Measurements from ENCODE around the gene GRB7. TPM values are rescaled to one million over a fixed set of nuclear protein-coding genes. Genes with fewer than 3 reads are reported as not detected.

The GRB7 gene
- total RNA-seq, 1 donor from 2014 or later: 12.0 TPM

- ATAC-seq (no peak), DNase-seq (ENCODE audit: low spot score) (no peak)
Measured at GRCh38 chr17:39794249-39794970, 56.7 kb downstream of the GRB7 start.

Other genes with a start within 250 kb of the GRB7 start
- gene NEUROD2, start 130.0 kb upstream of the GRB7 start, total RNA-seq: not detected
- 0.60 TPM for gene PPP1R1B, start 111.0 kb upstream of the GRB7 start, total RNA-seq
- gene STARD3, start 100.8 kb upstream of the GRB7 start, total RNA-seq: 27.3 TPM
- 0.55 TPM for gene TCAP, start 72.6 kb upstream of the GRB7 start, total RNA-seq
- 0.45 TPM for gene PNMT, start 69.5 kb upstream of the GRB7 start, total RNA-seq
- 23.8 TPM for gene PGAP3, start 49.9 kb upstream of the GRB7 start, total RNA-seq
- gene ERBB2, start 37.9 kb upstream of the GRB7 start, total RNA-seq: 23.1 TPM
- gene MIEN1, start 7.4 kb upstream of the GRB7 start, total RNA-seq: 25.2 TPM
- gene IKZF3, start 126.4 kb downstream of the GRB7 start, total RNA-seq: 0.63 TPM
- not detected for gene ZPBP2, start 130.3 kb downstream of the GRB7 start, total RNA-seq
- 32.2 TPM for gene GSDMB, start 180.7 kb downstream of the GRB7 start, total RNA-seq
- 159 TPM for gene ORMDL3, start 189.7 kb downstream of the GRB7 start, total RNA-seq
- gene LRRC3C, start 189.8 kb downstream of the GRB7 start, total RNA-seq: not detected
- gene GSDMA, start 225.1 kb downstream of the GRB7 start, total RNA-seq: not detected
- 52.4 TPM for gene PSMD3, start 242.9 kb downstream of the GRB7 start, total RNA-seq

Measured in left lobe of liver (tissue), 2 donors.